NB4 (cell line): Measurements from ENCODE around the gene HMCN2.

ENCODE experiments used
- CTCF ChIP-seq: IDR thresholded peaks from one replicate; pipeline ENCODE4 v1.5.1; 2012; ENCODE audit warnings: low read depth, low read length
- POLR2A ChIP-seq: IDR thresholded peaks from 2 replicates; pipeline ENCODE4 v1.6.1; 2011; ENCODE audit warnings: mild to moderate bottlenecking; ENCODE audit not compliant: insufficient read length; ENCODE audit errors: extremely low read depth

- no peak for TF ChIP-seq CTCF
- no peak for TF ChIP-seq POLR2A
Observed at GRCh38 chr9:130227833-130228232, 37.7 kb upstream of the HMCN2 start.
